ENCODE measurements around the gene ARL8B. TPM values are rescaled to one million over a fixed set of nuclear protein-coding genes. Genes with fewer than 3 reads are reported as not detected.

Gene ARL8B
- polyA plus RNA-seq, 1 of the 3 experiments (the other 2 are of a cell fraction): 21.9 TPM

DNA sequence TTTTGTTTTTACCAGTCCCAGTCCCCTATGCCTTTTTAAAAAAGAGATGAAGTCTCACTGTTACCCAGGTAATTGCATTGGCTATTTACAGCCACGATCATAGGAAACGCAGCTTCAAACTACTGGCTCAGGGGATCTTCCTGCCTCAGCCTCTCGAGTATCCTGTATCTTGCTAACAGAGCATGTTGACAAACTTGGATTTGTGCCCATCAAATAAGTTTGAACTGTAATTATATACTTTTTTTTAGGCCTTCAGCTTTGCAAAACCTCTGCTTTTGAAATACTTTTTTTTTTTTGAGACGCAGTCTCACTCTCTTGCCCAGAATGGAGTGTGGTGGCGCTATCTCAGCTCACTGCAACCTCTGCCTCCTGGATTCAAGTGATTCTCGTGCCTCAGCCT, 62.4 kb downstream of the ARL8B start:
- POLR2A ChIA-PET: no interaction called here

GRCh38 chr3:5185093-5185673, 63.1 kb downstream of the ARL8B start:
- no peak for DNase-seq
- no peaks in the 10 kb centered on the region for H3K9me3 ChIP-seq
- H2AFZ ChIP-seq (ENCODE audit: low read depth): no peak overlapping the region
- H3K4me3 ChIP-seq (ENCODE audit: low read depth in 2 of 2, low read length in 1 of 2): no peak overlapping the region
- H3F3A ChIP-seq (replicated peaks; ENCODE audit: insufficient read depth): peaks cover 13% of the 10 kb centered on the region
- ChIA-PET CTCF (interaction anchor here (0.8 kb wide), 1 partner anchor 19 kb away, joined by 3 read pairs; no protein-coding TSS in a partner anchor), POLR2A (interaction anchor here (1.5 kb wide), 1 partner anchor 7 kb away, joined by 4 read pairs; no protein-coding TSS in a partner anchor)
- H3K9me2 ChIP-seq: no peaks in the 10 kb centered on the region
- H3K9ac ChIP-seq: no peak overlapping the region
- no peak overlapping the region for H3K27ac ChIP-seq (ENCODE audit: low read depth in 2 of 2, low read length in 1 of 2)
- 95% methylated on average over 5 of the region's 5 CpGs for WGBS (ENCODE audit: low lambda C conversion rate)
- H3K27me3 ChIP-seq (ENCODE audit: insufficient read depth): no peaks in the 10 kb centered on the region
- TF ChIP-seq, protein P1, sequence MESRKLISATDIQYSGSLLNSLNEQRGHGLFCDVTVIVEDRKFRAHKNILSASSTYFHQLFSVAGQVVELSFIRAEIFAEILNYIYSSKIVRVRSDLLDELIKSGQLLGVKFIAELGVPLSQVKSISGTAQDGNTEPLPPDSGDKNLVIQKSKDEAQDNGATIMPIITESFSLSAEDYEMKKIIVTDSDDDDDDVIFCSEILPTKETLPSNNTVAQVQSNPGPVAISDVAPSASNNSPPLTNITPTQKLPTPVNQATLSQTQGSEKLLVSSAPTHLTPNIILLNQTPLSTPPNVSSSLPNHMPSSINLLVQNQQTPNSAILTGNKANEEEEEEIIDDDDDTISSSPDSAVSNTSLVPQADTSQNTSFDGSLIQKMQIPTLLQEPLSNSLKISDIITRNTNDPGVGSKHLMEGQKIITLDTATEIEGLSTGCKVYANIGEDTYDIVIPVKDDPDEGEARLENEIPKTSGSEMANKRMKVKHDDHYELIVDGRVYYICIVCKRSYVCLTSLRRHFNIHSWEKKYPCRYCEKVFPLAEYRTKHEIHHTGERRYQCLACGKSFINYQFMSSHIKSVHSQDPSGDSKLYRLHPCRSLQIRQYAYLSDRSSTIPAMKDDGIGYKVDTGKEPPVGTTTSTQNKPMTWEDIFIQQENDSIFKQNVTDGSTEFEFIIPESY (IDR thresholded peaks at IDR 0.05; ENCODE audit: borderline replicate concordance, low read depth): no peak
- no peak for TF ChIP-seq EZH2phosphoT487 (IDR thresholded peaks at IDR 0.05; ENCODE audit: borderline replicate concordance, low read depth)
- no peak for TF ChIP-seq RFX5 (IDR thresholded peaks at IDR 0.05; ENCODE audit: low read length)
- TF ChIP-seq, protein P2, sequence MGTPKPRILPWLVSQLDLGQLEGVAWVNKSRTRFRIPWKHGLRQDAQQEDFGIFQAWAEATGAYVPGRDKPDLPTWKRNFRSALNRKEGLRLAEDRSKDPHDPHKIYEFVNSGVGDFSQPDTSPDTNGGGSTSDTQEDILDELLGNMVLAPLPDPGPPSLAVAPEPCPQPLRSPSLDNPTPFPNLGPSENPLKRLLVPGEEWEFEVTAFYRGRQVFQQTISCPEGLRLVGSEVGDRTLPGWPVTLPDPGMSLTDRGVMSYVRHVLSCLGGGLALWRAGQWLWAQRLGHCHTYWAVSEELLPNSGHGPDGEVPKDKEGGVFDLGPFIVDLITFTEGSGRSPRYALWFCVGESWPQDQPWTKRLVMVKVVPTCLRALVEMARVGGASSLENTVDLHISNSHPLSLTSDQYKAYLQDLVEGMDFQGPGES (IDR thresholded peaks at IDR 0.05; ENCODE audit: low read depth, low read length): no peak
- TF ChIP-seq RXRA (IDR thresholded peaks at IDR 0.05; ENCODE audit: borderline replicate concordance, low read depth): no peak
- no peak for TF ChIP-seq SMC3 (IDR thresholded peaks at IDR 0.05; ENCODE audit: low read depth, low read length)
- TF ChIP-seq, protein P3, sequence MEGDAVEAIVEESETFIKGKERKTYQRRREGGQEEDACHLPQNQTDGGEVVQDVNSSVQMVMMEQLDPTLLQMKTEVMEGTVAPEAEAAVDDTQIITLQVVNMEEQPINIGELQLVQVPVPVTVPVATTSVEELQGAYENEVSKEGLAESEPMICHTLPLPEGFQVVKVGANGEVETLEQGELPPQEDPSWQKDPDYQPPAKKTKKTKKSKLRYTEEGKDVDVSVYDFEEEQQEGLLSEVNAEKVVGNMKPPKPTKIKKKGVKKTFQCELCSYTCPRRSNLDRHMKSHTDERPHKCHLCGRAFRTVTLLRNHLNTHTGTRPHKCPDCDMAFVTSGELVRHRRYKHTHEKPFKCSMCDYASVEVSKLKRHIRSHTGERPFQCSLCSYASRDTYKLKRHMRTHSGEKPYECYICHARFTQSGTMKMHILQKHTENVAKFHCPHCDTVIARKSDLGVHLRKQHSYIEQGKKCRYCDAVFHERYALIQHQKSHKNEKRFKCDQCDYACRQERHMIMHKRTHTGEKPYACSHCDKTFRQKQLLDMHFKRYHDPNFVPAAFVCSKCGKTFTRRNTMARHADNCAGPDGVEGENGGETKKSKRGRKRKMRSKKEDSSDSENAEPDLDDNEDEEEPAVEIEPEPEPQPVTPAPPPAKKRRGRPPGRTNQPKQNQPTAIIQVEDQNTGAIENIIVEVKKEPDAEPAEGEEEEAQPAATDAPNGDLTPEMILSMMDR (IDR thresholded peaks at IDR 0.05): no peak
- no peak for TF ChIP-seq MXI1 (IDR thresholded peaks at IDR 0.05; ENCODE audit: low read depth, low read length)
- no peak for TF ChIP-seq GATA2 (CRISPR knock-in tag; IDR thresholded peaks at IDR 0.05)
- TF ChIP-seq FOSL2 (IDR thresholded peaks at IDR 0.05; ENCODE audit: borderline replicate concordance, low read depth): no peak
- TF ChIP-seq TEAD4 (IDR thresholded peaks at IDR 0.05; ENCODE audit: borderline replicate concordance, insufficient read depth): no peak
- no peak for TF ChIP-seq ELF1 (IDR thresholded peaks at IDR 0.05)
- no peak for TF ChIP-seq MEF2A (IDR thresholded peaks at IDR 0.05; ENCODE audit: borderline replicate concordance, low read depth)
- TF ChIP-seq YY1 (IDR thresholded peaks at IDR 0.05; ENCODE audit: low read depth): no peak
- TF ChIP-seq RCOR1 (IDR thresholded peaks at IDR 0.05; ENCODE audit: low read length): no peak
- no peak for TF ChIP-seq CHD2 (IDR thresholded peaks at IDR 0.05; ENCODE audit: low read length, partially characterized antibody)
- no peak for TF ChIP-seq FOXM1 (IDR thresholded peaks at IDR 0.05; ENCODE audit: low read depth)
- TF ChIP-seq SIN3A (IDR thresholded peaks at IDR 0.05; ENCODE audit: borderline replicate concordance, low read depth, low read length): no peak
- no peak overlapping the region for H3K4me2 ChIP-seq
- H3K79me2 ChIP-seq (ENCODE audit: insufficient read depth): peaks cover 27% of the 10 kb centered on the region
- H3K36me3 ChIP-seq (replicated peaks in 1 of 2; ENCODE audit: control insufficient read depth in 1 of 2, insufficient read depth in 2 of 2, low read length in 1 of 2): peaks cover 24 to 27% of the 10 kb centered on the region in 2 experiments
- H4K20me1 ChIP-seq (ENCODE audit: insufficient read depth): 0 out of 2 replicates have a peak, but pooled peaks cover 1% of the 10 kb centered on the region
- peaks cover 0 to 13% of the 10 kb centered on the region in 2 experiments; a peak in 2 of 4 replicates for H3K4me1 ChIP-seq (ENCODE audit: control insufficient read depth in 1 of 2, insufficient read depth in 2 of 2, low read depth in 1 of 2, low read length in 1 of 2)

More for the DNA sequence above, 62.4 kb downstream of the ARL8B start:
- Histone ChIP-seq H3K79me2 (ENCODE audit: insufficient read depth) (peaks cover 20% of the 10 kb centered on the region), H3K4me1 (ENCODE audit: control insufficient read depth in 1 of 2, insufficient read depth in 2 of 2, low read depth in 1 of 2, low read length in 1 of 2) (peaks cover 0 to 13% of the 10 kb centered on the region in 2 experiments; a peak in 2 of 4 replicates), H3K4me3 (ENCODE audit: low read depth in 2 of 2, low read length in 1 of 2) (no peak overlapping the region), H3K27ac (ENCODE audit: low read depth in 2 of 2, low read length in 1 of 2) (no peak overlapping the region), H2AFZ (ENCODE audit: low read depth) (no peak overlapping the region), H3K9me3 (no peaks in the 10 kb centered on the region), H4K20me1 (ENCODE audit: insufficient read depth) (no peaks in the 10 kb centered on the region), H3K9me2 (no peaks in the 10 kb centered on the region), H3F3A (replicated peaks; ENCODE audit: insufficient read depth) (peaks cover 13% of the 10 kb centered on the region), H3K9ac (no peak overlapping the region), H3K4me2 (no peak overlapping the region), H3K36me3 (replicated peaks in 1 of 2; ENCODE audit: control insufficient read depth in 1 of 2, insufficient read depth in 2 of 2, low read length in 1 of 2) (peaks cover 31 to 32% of the 10 kb centered on the region in 2 experiments), H3K27me3 (ENCODE audit: insufficient read depth) (no peaks in the 10 kb centered on the region)
- DNase-seq: no peak
- CTCF ChIA-PET: no interaction called here
- TF ChIP-seq NFIC (IDR thresholded peaks at IDR 0.05; ENCODE audit: borderline replicate concordance) (no peak), FOSL2 (IDR thresholded peaks at IDR 0.05; ENCODE audit: borderline replicate concordance, low read depth) (no peak), RXRA (IDR thresholded peaks at IDR 0.05; ENCODE audit: borderline replicate concordance, low read depth) (no peak), JUND (IDR thresholded peaks at IDR 0.05) (no peak)
- 90% methylated on average over 6 of the region's 6 CpGs for WGBS (ENCODE audit: low lambda C conversion rate)
